ENCODE results near the gene SLC8B1. TPM values are rescaled to one million over a fixed set of nuclear protein-coding genes. Genes with fewer than 3 reads are reported as not detected.

Gene SLC8B1
- total RNA-seq, 4 donors from 2014 or later: 31.8 to 63.4 (median 38.8) TPM

DNA sequence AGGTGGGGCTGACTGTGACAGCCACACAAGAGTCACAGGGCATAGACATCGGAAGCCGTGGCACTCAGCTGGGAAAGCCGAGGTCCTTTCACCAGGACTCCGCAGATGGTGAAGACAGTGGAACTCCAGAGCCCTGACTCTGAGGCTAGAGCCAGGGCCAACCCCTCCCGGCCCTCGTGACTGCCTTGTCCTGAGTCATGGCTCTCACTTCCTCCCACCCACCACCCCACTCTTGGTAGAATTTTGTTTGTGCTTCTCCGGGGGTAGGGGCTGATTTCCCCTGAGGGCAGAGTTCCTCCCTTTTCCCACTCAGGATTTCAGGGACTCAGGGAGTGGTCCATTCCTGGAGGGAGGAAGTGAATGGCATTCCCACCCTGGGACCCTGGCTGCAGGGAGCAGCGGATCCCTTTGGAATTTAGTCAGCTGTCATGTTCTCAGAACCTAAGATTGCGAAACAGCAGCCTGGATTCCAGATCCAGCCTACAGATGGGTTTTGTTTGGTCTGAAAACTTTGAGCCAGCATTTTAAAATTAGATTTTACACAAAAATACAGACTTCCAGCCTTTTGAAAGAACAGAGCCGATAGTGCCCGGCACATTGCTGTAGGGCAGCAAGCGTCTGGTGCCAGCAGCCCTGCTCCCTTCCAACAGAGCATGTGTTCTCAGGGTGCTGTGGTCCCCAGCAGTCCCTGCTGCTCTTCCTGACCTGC, 62.9 kb downstream of the SLC8B1 start:
- no peak overlapping the region for H3K4me3 ChIP-seq (ENCODE audit: low read depth, poor library complexity, severe bottlenecking)
- WGBS, 2 donors: 37 to 39% methylated on average over 12 of the region's 12 CpGs
- intact Hi-C loops (cut with DNase I; ENCODE audit: low total_unique reads): no loop called here
- DNase-seq (ENCODE audit: low spot score in 2 of 2): peak; percentile 88 to 97
- no peak for TF ChIP-seq POLR2A (IDR thresholded peaks at IDR 0.05)
- TF ChIP-seq, protein P1, sequence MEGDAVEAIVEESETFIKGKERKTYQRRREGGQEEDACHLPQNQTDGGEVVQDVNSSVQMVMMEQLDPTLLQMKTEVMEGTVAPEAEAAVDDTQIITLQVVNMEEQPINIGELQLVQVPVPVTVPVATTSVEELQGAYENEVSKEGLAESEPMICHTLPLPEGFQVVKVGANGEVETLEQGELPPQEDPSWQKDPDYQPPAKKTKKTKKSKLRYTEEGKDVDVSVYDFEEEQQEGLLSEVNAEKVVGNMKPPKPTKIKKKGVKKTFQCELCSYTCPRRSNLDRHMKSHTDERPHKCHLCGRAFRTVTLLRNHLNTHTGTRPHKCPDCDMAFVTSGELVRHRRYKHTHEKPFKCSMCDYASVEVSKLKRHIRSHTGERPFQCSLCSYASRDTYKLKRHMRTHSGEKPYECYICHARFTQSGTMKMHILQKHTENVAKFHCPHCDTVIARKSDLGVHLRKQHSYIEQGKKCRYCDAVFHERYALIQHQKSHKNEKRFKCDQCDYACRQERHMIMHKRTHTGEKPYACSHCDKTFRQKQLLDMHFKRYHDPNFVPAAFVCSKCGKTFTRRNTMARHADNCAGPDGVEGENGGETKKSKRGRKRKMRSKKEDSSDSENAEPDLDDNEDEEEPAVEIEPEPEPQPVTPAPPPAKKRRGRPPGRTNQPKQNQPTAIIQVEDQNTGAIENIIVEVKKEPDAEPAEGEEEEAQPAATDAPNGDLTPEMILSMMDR (IDR thresholded peaks at IDR 0.05): no peak

DNA sequence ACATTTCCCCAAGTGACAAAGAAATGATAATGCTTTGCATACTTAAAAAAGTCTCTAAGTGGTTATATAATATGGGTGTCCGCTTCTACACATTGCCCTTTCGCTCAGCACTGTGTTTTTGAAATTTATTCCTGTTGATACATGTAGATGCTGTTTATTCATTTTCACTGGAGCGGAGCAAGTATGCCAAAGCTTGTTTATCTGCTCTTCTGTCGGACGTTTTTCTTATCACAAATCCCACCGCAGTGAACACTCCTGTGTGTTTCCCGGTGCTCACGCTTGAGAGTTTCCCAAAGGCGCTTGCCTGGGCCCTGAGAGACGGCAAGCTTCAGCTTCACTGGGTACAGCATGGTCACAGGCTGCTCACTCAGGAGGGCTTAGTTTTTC, 63.5 kb downstream of the SLC8B1 start:
- no peak for DNase-seq (ENCODE audit: low spot score in 2 of 2)
- TF ChIP-seq, protein P1 (IDR thresholded peaks at IDR 0.05): no peak
- no peak for TF ChIP-seq POLR2A (IDR thresholded peaks at IDR 0.05)
- H3K4me3 ChIP-seq (ENCODE audit: low read depth, poor library complexity, severe bottlenecking): no peak overlapping the region
- intact Hi-C loops (cut with DNase I; ENCODE audit: low total_unique reads): no loop called here
- WGBS, 2 donors: 58 to 69% methylated on average over 10 of the region's 10 CpGs

DNA sequence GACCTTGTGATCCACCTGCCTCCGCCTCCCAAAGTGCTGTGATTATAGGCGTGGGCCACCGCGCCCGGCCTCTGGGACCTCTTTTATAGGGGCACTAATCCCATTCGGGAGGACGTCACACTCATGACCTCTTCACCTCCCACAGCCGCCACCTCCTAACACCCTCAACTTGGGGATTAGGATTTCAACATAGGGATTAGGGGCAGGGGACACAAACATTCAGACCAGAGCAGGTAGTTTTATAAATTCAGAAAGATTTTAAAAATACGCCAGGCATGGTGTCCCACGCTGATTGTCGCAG, 64.2 kb downstream of the SLC8B1 start:
- WGBS, 2 donors: 96 to 98% methylated on average over 11 of the region's 11 CpGs
- H3K4me3 ChIP-seq (ENCODE audit: low read depth, poor library complexity, severe bottlenecking): no peak overlapping the region
- TF ChIP-seq, protein P1 (IDR thresholded peaks at IDR 0.05): no peak
- TF ChIP-seq POLR2A (IDR thresholded peaks at IDR 0.05): no peak
- no peak for DNase-seq (ENCODE audit: low spot score in 2 of 2)
- intact Hi-C loops (cut with DNase I; ENCODE audit: low total_unique reads): no loop called here

DNA sequence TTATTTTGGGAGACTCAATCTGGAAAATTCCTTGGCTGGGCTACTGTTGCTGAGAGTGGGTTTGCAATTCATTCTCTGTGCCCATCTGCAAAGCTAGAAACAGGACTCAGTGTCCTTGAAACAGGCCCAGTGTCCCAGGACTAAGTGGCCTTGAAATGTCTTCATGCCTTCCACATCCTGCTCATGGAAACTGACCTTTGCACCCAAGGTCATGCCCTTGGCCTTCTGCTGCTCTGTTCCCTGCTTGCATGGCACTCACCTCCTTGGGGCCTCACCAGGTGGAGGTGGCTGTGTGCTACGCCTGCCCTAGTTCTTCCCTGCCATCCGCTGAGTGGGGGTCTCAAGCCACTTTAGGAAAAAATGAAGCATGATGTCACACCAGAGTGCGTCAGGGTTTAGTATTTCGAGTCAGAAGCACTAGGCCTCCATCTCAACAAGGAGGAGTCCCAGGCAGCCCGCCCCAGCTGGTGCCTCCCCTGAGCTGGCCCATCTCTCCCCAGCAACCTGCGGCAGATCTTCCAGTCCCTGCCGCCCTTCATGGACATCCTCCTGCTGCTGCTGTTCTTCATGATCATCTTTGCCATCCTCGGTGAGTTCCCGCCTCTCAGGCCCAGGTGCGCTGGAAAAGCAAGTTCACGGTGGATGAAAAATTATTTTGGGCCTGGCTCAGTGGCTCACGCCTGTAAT, 65.5 kb downstream of the SLC8B1 start:
- TF ChIP-seq POLR2A (IDR thresholded peaks at IDR 0.05): no peak
- TF ChIP-seq, protein P1 (IDR thresholded peaks at IDR 0.05): no peak
- 96 to 97% methylated on average over 12 of the region's 12 CpGs for WGBS, 2 donors
- intact Hi-C loops (cut with DNase I; ENCODE audit: low total_unique reads): no loop called here
- no peak overlapping the region for H3K4me3 ChIP-seq (ENCODE audit: low read depth, poor library complexity, severe bottlenecking)
- DNase-seq (ENCODE audit: low spot score in 2 of 2): no peak

DNA sequence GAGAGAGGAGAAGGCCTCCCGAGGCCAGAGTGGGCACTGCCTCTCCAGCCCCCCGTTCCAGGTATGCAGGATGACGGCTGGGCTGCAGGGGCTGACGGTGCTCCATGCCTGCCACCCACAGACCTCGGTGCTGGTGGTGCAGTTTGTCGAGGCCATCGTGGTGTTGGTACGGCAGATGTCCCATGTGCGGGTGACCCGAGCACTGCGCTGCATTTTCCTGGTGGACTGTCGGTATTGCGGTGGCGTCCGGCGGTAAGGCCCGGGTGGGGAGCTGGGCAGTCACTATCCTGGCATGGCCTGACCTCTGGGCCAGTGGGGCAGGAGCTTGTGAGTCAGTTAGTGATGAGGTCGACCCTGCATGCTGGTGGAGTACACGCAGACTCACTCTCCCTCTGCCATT, 66.3 kb downstream of the SLC8B1 start:
- no peak for TF ChIP-seq POLR2A (IDR thresholded peaks at IDR 0.05)
- TF ChIP-seq, protein P1 (IDR thresholded peaks at IDR 0.05): no peak
- no peak for DNase-seq (ENCODE audit: low spot score in 2 of 2)
- H3K4me3 ChIP-seq (ENCODE audit: low read depth, poor library complexity, severe bottlenecking): no peak overlapping the region
- 92 to 94% methylated on average over 15 to 18 of the region's 19 CpGs for WGBS, 2 donors
- intact Hi-C loops (cut with DNase I; ENCODE audit: low total_unique reads): no loop called here
